HCT116 (cell line): Measurements from ENCODE around the gene ERCC4.

Experiments
- CBX3 ChIP-seq: IDR thresholded peaks from 2 replicates; pipeline ENCODE4 v1.6.1; 2012; ENCODE audit warnings: low read depth
- EZH2phosphoT487 ChIP-seq: fragments of 200-600 bp; IDR thresholded peaks from 2 replicates; pipeline ENCODE4 v1.6.1; 2018; ENCODE audit warnings: antibody characterized with exemption, borderline replicate concordance
- FOSL1 ChIP-seq: IDR thresholded peaks from 2 replicates; pipeline ENCODE4 v1.6.1; 2012; ENCODE audit warnings: low read depth
- POLR2A ChIP-seq: IDR thresholded peaks from 2 replicates; pipeline ENCODE4 v1.7.0; 2011; ENCODE audit warnings: borderline replicate concordance; ENCODE audit not compliant: insufficient read depth, insufficient read length; ENCODE audit errors: extremely low read depth
- POLR2AphosphoS5 ChIP-seq: IDR thresholded peaks from 2 replicates; pipeline ENCODE4 v1.6.1; 2011; ENCODE audit warnings: mild to moderate bottlenecking, low read depth, low read length, moderate library complexity
- SIN3A ChIP-seq: IDR thresholded peaks from 2 replicates; pipeline ENCODE4 v1.6.1; 2012; ENCODE audit warnings: low read depth
- TF ChIP-seq, protein P1 (sequence below), 3 experiments: fragments of 200-600 bp in 1 of 3; sonication (generic) in 1 of 3; IDR thresholded peaks in 2 of 3; conservative IDR thresholded peaks in 1 of 3; 2 replicates each; pipeline ENCODE4 v1.5.1; 2012 to 2017; ENCODE audit warnings: low read depth in 2 of 3, low read length in 2 of 3, antibody characterized with exemption in 1 of 3, borderline replicate concordance in 1 of 3, control low read depth in 1 of 3, mild to moderate bottlenecking in 1 of 3, mixed read lengths in 1 of 3, mixed run types in 1 of 3, moderate library complexity in 1 of 3; ENCODE audit not compliant: insufficient read depth in 1 of 3

DNA sequence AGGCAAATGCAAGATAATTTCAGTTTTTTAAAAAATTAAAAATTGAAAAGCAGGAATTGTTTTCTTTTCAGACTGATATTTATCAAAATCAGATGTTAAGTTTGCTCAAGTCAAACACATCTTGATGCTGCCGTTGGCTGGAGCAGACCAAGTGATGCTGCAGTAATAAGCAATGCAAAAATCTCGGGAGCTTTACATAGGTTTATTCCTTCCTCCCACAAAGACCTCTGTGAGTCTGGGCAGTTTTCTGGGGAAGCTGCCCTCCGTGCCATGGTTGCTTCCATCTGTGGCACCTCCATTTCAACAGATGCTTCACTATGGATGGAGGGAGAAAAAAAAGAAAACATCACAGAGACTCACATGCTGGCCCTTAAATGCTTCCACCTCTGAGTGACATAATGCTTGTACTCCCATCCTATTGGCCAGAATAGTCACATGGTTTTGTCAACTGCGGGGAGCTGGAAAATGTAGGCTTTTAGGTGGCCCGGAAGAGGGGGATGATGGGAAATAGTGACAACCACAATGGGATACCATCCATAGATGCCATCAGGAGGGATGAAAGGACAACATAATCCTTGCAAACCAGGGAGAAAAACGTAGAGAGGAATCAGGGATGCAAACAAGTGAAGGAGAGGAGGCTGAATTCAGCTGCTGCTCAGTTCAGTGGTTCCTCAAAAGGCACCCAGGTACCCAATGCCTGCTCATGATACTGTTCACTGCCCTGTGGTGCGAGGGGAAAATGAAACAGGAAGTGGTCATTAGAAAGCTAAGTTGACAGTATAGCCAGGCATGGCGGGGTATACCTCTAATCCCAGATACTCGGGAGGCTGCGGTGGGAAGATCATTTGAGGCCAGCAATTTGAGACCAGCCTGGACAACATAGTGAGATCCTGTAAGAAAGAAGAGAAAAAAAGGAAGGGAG is 13.5 kb upstream of the ERCC4 start:
- TF ChIP-seq, protein P1, sequence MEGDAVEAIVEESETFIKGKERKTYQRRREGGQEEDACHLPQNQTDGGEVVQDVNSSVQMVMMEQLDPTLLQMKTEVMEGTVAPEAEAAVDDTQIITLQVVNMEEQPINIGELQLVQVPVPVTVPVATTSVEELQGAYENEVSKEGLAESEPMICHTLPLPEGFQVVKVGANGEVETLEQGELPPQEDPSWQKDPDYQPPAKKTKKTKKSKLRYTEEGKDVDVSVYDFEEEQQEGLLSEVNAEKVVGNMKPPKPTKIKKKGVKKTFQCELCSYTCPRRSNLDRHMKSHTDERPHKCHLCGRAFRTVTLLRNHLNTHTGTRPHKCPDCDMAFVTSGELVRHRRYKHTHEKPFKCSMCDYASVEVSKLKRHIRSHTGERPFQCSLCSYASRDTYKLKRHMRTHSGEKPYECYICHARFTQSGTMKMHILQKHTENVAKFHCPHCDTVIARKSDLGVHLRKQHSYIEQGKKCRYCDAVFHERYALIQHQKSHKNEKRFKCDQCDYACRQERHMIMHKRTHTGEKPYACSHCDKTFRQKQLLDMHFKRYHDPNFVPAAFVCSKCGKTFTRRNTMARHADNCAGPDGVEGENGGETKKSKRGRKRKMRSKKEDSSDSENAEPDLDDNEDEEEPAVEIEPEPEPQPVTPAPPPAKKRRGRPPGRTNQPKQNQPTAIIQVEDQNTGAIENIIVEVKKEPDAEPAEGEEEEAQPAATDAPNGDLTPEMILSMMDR (IDR thresholded peaks at IDR 0.05 in 2 of 3, conservative IDR thresholded peaks at IDR 0.05 in 1 of 3; ENCODE audit: borderline replicate concordance in 1 of 3, insufficient read depth in 1 of 3, low read depth in 2 of 3, low read length in 2 of 3) = no peak
- TF ChIP-seq POLR2AphosphoS5 (no peak), EZH2phosphoT487 (no peak), SIN3A (no peak), POLR2A (no peak), FOSL1 (no peak), CBX3 (no peak)
